Mucosa of descending colon (tissue), 3 donors: ENCODE measurements around the gene SMAD6. TPM values are rescaled to one million over a fixed set of nuclear protein-coding genes. Genes with fewer than 3 reads are reported as not detected.

Source experiments
- ATAC-seq: fragments of 200-7000 bp; cut with Tn5 transposase; one replicate; pipeline ENCODE4 v1.9.1; 2020; ENCODE audit warnings: mild to moderate bottlenecking, moderate library complexity
- DNase-seq, 3 donors: peaks; one replicate each; pipeline ENCODE4 v3.0.0-alpha.2; 2020
- H3K36me3 ChIP-seq: fragments of 200-600 bp; one replicate; pipeline ENCODE4 v1.8.0; 2021; ENCODE audit warnings: low read depth, mild to moderate bottlenecking
- H3K4me1 ChIP-seq: fragments of 200-600 bp; one replicate; pipeline ENCODE4 v1.8.0; 2021; ENCODE audit warnings: low read depth, mild to moderate bottlenecking
- H3K4me3 ChIP-seq: fragments of 200-600 bp; one replicate; pipeline ENCODE4 v1.8.0; 2021; ENCODE audit warnings: mild to moderate bottlenecking
- H3K9me3 ChIP-seq: fragments of 200-600 bp; one replicate; pipeline ENCODE4 v1.8.0; 2021; ENCODE audit warnings: mild to moderate bottlenecking
- intact Hi-C, 2 donors: fragments of 100-400 bp; cut with DNase I in 1 of 2; cut with micrococcal nuclease in 1 of 2; formaldehyde crosslinking; loops; one replicate each; pipeline versions ENCODE4 v1.11.0 to v1.11.1; 2022; cut with DNase I, micrococcal nuclease
- total RNA-seq, 3 donors: library from RNA; stranded (reverse); fragmentation: NEBNext Ultra II Directional in 2 of 3; extraction: Animal tissue kit (Norgen Biotek cat#: 25700) in 2 of 3; gene quantifications; one replicate each; pipeline versions ENCODE4 v1.2.1 to v1.2.4, GENCODE V29; 2021 to 2023
- TF ChIP-seq, protein P1 (sequence below): fragments of 200-600 bp; IDR thresholded peaks from one replicate; pipeline ENCODE4 v1.8.0; 2022; ENCODE audit warnings: antibody characterized with exemption, mild to moderate bottlenecking
- donor health status: DM: no; HTN: no; CAD: no; lungs with moderate emphysema.
- donor health status: DM: no; HTN: no; CAD: no.
- donor health status: DM: no; HTN: yes; CAD: no.

Gene SMAD6
- total RNA-seq, 3 donors from 2014 or later: 11.5 to 18.5 (median 12.8) TPM

DNA sequence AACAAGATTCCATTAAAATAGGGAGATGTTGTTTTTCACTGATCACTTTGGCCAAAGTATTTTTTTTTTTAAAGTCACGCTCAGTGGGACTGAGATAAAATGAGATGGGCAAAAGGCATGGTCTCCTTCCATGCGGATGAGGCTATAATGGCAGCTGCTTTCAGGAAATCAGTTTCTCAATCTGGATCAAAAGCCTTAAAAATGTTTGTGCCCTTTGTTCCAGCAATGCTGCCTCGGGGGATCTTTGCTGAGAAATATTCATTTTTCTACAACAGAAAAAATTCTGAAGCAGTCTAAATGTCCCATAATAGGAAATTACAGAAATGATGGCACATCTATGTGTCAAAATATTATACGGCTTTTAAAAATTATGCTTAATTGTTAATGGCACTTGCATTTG is 97.2 kb downstream of the SMAD6 start:
- no peaks in the 10 kb centered on the region for H3K9me3 ChIP-seq
- intact Hi-C loops: no loop called here
- no peaks in the 10 kb centered on the region for H3K36me3 ChIP-seq
- TF ChIP-seq, protein P1, sequence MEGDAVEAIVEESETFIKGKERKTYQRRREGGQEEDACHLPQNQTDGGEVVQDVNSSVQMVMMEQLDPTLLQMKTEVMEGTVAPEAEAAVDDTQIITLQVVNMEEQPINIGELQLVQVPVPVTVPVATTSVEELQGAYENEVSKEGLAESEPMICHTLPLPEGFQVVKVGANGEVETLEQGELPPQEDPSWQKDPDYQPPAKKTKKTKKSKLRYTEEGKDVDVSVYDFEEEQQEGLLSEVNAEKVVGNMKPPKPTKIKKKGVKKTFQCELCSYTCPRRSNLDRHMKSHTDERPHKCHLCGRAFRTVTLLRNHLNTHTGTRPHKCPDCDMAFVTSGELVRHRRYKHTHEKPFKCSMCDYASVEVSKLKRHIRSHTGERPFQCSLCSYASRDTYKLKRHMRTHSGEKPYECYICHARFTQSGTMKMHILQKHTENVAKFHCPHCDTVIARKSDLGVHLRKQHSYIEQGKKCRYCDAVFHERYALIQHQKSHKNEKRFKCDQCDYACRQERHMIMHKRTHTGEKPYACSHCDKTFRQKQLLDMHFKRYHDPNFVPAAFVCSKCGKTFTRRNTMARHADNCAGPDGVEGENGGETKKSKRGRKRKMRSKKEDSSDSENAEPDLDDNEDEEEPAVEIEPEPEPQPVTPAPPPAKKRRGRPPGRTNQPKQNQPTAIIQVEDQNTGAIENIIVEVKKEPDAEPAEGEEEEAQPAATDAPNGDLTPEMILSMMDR: no peak
- H3K4me3 ChIP-seq: no peak overlapping the region
- ATAC-seq (no peak), DNase-seq (no peak)
- H3K4me1 ChIP-seq: peaks cover 16% of the 10 kb centered on the region

DNA sequence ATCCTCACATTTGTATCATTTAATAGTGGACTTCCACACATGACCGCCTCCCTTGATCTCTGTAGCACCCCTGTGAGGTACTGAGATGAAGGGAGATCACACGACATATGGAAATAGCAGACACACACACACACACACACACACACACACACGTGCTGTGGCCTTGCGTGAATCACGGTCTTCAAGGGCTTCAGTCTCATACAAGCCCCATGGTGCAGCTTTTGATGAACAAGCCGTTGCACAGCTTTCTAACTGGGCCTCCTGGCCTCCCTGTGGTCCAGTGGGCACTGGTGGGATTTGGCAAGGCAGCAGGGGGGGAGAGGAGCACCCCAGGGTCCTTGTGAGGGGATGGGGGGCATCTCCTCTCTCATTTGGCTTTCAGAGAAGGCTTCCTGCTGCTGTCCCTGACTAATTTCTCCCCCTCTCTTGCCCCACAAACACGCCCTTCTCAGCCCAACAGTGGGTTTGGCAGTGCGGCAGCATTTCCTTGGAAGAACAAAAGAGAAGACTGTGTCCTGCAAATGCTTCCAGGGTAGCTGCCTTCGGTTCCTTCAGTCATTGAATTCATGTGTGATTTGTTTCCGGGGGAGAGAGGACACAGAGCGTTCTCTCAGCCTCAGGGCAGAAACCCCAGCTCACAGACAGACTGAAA is 98.7 kb downstream of the SMAD6 start:
- Histone ChIP-seq H3K36me3 (no peaks in the 10 kb centered on the region), H3K4me3 (no peak overlapping the region), H3K9me3 (no peaks in the 10 kb centered on the region), H3K4me1 (peaks cover 16% of the 10 kb centered on the region)
- TF ChIP-seq, protein P1: no peak
- ATAC-seq (no peak), DNase-seq (no peak)
- intact Hi-C loops: no loop called here

DNA sequence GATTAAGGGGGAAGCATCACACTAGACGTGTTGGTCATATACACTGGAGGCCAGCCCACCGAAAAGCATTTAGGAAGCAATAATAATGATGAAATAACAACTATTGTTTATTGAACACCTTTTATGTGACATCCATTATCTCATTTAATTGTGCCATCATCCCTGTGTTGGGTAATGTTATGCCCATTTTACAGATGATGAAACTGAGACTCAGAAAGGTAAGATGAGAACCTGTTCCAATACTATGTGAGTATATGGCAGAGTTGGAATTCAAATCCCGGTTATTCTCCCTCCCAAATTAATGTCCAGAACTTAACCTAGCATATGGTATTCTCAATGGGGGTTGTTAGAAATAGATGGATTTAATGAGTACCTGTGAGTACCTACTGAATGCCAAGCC is 99.2 kb downstream of the SMAD6 start:
- TF ChIP-seq, protein P1: no peak
- ATAC-seq: no peak
- DNase-seq: no peak
- no peaks in the 10 kb centered on the region for H3K9me3 ChIP-seq
- no peak overlapping the region for H3K4me3 ChIP-seq
- peaks cover 16% of the 10 kb centered on the region for H3K4me1 ChIP-seq
- H3K36me3 ChIP-seq: no peaks in the 10 kb centered on the region
- intact Hi-C loops: no loop called here

DNA sequence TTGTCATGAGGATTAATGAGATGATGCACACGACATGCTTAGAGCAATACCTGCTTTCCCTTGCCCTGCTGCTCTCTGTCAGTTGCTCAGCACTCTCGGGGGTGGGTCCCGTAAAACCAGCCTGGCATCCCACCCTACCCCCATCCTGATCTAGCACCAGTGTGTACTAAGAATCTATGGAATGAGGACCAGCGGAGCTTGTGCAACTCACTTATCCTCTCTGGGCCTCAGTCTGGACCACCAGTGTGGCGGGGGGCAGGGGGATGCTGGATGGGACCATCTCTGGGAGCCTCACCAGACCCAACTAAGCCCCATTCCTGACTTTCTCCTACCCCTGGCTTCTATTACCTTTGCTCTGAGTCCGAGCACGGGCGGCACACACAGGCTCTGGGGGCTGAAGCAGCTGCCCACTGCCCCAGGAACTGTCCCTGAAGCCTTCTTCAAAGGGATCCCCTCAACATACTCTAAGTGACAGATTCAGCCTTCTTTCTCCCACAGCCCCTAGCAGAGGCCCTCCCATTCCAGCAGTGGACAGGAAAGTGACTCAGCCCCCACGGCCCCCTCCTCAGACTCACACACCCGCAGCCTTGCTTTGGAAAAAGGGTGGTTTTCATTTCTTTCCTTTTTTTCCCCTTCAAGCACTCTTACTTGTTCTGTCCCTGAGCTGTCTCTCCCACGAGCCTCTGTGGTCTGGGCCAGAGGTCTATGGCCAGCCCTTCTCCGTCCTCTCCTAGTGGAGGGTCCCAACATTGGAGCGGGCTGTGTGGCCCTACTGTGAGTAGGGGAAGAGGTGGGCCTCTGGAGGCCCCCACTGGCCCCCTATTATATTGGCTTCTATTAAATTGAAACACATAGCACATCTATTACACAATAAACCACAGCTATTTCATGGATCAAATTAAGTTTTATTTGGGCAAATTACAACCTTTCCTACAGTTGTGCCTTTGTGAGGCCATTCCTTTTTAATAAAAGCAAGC is 100.3 kb downstream of the SMAD6 start:
- intact Hi-C loops: no loop called here
- ATAC-seq: no peak
- Histone ChIP-seq H3K4me1 (peaks cover 16% of the 10 kb centered on the region), H3K4me3 (no peak overlapping the region), H3K36me3 (no peaks in the 10 kb centered on the region), H3K9me3 (no peaks in the 10 kb centered on the region)
- no peak for DNase-seq
- TF ChIP-seq, protein P1: no peak

DNA sequence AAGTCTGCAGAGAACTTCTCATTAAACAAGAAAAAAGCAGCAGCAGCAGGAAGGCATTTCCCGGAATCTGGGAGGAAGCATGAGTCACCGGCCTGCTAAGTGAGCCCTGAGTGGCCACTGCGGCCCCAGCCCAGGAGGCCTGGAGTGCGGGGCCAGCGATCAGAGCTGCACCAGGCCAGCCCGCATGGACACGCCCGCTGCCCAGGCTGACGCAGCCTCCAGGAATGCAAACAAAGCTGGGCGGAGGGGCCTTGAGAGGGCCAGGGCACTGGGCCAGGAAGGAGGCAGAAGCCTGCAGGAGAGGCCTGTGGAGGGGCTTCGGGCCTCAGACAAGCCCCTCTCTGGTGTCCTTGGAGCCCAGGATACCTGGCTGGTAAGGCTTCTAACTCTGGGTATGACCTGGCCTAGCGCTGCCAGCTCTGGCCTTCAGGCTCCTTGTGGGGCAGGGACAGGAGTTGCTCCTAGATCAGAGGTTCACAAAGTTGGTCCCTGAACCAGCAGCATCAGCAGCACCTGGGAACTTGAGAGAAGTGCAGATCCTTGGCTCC is 101.2 kb downstream of the SMAD6 start:
- Histone ChIP-seq H3K4me3 (no peak overlapping the region), H3K9me3 (no peaks in the 10 kb centered on the region), H3K36me3 (no peaks in the 10 kb centered on the region), H3K4me1 (peaks cover 16% of the 10 kb centered on the region)
- TF ChIP-seq, protein P1: no peak
- peak; percentile 83 to 90 (median 89) for DNase-seq
- intact Hi-C loops: no loop called here
- ATAC-seq: peak; percentile 99
